ENCODE results near the gene RANBP17.

RANBP17 gene

GRCh38 chr5:171335616-171336015, 473.8 kb downstream of the RANBP17 start:
- FAIRE-seq (no peak), DNase-seq (ENCODE audit: insufficient read length, low spot score) (no peak)
- TF ChIP-seq CTCF (IDR thresholded peaks at IDR 0.05; ENCODE audit: insufficient read depth, missing control alignments), result no peak

- no peak for DNase-seq (ENCODE audit: insufficient read length, low spot score)
These were observed 474.8 kb downstream of the RANBP17 start for GRCh38 chr5:171336521-171337209.

GRCh38 chr5:171337210-171337569, 475.4 kb downstream of the RANBP17 start:
- DNase-seq (ENCODE audit: insufficient read length, low spot score), result no peak
- FAIRE-seq, result no peak
- TF ChIP-seq CTCF (IDR thresholded peaks at IDR 0.05; ENCODE audit: insufficient read depth, missing control alignments), result no peak

More at GRCh38 chr5:171336521-171337209, 474.8 kb downstream of the RANBP17 start:
- FAIRE-seq, result no peak
- TF ChIP-seq CTCF (IDR thresholded peaks at IDR 0.05; ENCODE audit: insufficient read depth, missing control alignments), result peak; percentile 80

- FAIRE-seq (no peak), DNase-seq (ENCODE audit: insufficient read length, low spot score) (no peak)
- TF ChIP-seq CTCF (IDR thresholded peaks at IDR 0.05; ENCODE audit: insufficient read depth, missing control alignments), result no peak
These were observed 478.2 kb downstream of the RANBP17 start for GRCh38 chr5:171340042-171340441.

- no peak for FAIRE-seq
- TF ChIP-seq CTCF (IDR thresholded peaks at IDR 0.05; ENCODE audit: insufficient read depth, missing control alignments), result no peak
- no peak for DNase-seq (ENCODE audit: insufficient read length, low spot score)
These were observed 478.7 kb downstream of the RANBP17 start for GRCh38 chr5:171340491-171340890.

GRCh38 chr5:171342362-171343111, 480.7 kb downstream of the RANBP17 start:
- TF ChIP-seq CTCF (IDR thresholded peaks at IDR 0.05; ENCODE audit: insufficient read depth, missing control alignments), result peak; percentile 73
- FAIRE-seq, result peak; percentile 61
- DNase-seq (ENCODE audit: insufficient read length, low spot score), result no peak
